Hair follicle dermal papilla cell (primary cell): Measurements from ENCODE around the gene CKAP5. TPM values are rescaled to one million over a fixed set of nuclear protein-coding genes. Genes with fewer than 3 reads are reported as not detected.

Experiments
- small RNA-seq: library from RNA; depleted of rRNA; stranded (forward); fragments of <200 nt; gene quantifications from one replicate; pipeline ENCODE3, GENCODE V24; 2012
- total RNA-seq: library from RNA; depleted of rRNA; stranded (reverse); fragments of >200 nt; gene quantifications from 2 replicates; pipeline ENCODE4 v1.2.3, GENCODE V29; 2012

CKAP5 gene
- 60.6 and 61.0 TPM in 2 replicates for total RNA-seq

DNA sequence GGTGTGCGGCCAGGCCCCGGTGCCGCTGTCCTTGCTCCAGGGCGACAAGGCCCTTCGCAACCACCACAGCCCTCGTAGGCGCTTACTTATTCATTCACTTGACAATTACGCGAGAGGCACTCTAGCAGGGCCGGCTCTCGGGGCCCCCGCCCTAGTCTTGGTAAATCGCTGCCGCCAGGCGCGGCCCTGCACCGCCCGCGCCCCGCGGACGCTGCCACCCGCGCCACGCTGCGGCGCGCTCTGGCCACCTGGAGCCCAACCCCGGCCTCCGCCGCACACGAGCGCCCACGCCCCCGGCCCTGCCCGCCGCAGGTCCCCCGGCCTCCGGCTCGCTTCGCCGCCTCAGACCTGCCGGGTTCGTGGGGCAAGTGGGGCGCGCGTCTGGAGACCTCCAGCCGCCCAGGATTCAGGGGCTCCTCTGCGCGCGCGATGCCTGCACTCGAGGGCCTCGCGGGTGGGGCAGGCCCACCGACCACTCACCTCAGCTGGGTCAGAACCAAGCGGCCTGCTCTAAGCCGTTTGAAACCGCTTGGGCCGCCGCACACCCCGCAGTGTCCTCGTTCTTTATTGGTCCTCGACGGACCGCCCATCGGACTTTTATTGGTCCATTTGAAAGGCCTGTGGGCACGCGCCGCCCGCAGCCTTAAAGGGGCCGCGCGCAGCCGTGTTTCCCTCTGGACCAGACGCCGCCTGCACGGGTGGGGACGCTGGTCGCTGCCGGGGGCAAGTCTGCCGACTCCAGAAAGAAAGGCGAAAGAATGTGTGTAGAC, at the start of gene CKAP5:
Gene CKAP5, minus strand, starts transcription at position 541 of the 770 bp plus-strand sequence. CDS start 25,049 bp downstream, outside the sequence.

DNA sequence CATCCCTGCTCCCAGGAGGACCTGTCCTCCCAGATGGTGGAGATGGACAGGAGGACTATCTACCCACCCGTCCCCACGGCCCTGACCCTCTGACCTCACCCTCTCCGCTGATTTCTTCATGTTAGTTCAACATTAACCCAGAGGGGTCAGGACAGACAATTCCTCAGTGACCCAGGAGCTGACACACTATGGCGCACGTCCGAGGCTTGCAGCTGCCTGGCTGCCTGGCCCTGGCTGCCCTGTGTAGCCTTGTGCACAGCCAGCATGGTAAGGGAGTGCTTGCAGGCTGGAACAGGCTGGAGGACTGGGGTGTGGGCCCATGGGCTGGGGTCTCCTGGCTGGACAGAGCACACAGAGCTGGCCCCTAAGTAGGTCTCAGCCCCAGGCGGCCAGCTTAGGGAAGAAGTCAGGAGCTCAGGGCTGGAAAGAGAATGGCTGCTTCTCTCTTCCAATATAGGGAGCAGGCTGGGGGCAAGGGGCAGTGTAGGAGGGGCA, 127.0 kb downstream of the CKAP5 start, which contains the start of gene F2:
Gene F2, plus strand, starts transcription at position 166 of the 495 bp plus-strand sequence. Its CDS starts 23 bp downstream, at position 189.

DNA sequence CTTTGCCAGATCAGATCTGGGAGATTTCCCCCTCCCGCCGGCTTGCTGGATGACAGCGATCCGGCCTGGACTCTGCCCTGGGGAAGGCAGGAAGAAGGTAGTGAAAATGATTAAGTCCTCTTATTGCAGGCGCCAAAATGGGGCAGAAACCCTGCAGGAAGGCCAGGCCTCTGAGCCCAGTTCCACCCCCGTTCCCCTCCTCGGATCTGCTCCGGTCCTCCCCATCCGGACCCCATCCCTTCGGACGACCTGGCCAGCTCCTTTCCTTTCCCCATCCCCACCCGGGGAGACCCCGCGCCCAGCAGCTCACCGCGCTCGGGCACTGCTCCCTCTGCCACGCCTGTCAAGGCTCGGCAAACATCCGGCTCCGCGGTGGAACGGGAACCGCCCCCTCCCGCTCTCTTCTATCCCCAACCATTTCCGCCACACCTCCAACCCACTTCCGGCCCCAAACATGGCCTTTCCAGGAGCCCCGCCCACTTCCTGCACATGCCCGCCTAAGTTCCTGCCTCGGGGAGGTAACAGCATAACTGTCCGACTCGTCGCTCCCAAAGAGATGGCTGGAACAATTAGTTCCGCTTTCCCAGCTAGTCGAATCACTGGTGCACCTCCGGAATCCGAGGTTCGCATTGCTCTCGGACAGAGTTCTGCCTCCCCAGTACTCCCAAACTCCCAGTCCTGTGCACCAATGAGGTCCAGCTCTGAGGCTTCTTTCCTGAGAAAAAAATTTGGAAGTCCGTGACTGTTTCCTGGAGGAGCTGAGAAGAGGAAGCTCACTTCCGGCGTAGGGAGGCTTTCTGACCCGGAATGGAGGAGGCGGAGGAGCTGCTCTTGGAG, 145.6 kb downstream of the CKAP5 start, which contains the start of the genes ARHGAP1 and ZNF408:
Gene ARHGAP1, minus strand, starts transcription at position 379 of the 837 bp plus-strand sequence. CDS start 4,512 bp downstream, outside the sequence.
Gene ZNF408, plus strand, starts transcription at position 791 of the 837 bp plus-strand sequence. Its CDS starts 17 bp downstream, at position 808.

Small RNAs within 50 kb of the gene (small RNA-seq; reads per million reads assigned to genes)
- gene MIR5582: 7.8 reads per million, percentile 87 among the genes with 10 or more reads in this experiment
- not detected for gene RF00573
- gene SNORD67: 359 reads per million, percentile 99 among the genes with 10 or more reads in this experiment

Other genes with a start within 250 kb of the CKAP5 start
- gene HARBI1, start 229.1 kb downstream of the CKAP5 start, total RNA-seq: 6.1 and 7.3 TPM in 2 replicates
- 69.1 and 73.2 TPM in 2 replicates for gene ATG13, start 228.7 kb downstream of the CKAP5 start, total RNA-seq
- gene ARHGAP1, start 145.7 kb downstream of the CKAP5 start, total RNA-seq: 53.5 and 64.0 TPM in 2 replicates
- gene ZNF408, start 145.2 kb downstream of the CKAP5 start, total RNA-seq: 17.5 and 17.8 TPM in 2 replicates
- gene F2, start 127.1 kb downstream of the CKAP5 start, total RNA-seq: not detected in 2 replicates
- 5.2 and 8.4 TPM in 2 replicates for gene LRP4, start 72.3 kb upstream of the CKAP5 start, total RNA-seq
- gene CSTPP1, start 90.5 kb upstream of the CKAP5 start, total RNA-seq: 32.5 and 36.7 TPM in 2 replicates